Glutamatergic neuron (in vitro differentiated cells): ENCODE data around the gene PEX11B. TPM values are rescaled to one million over a fixed set of nuclear protein-coding genes. Genes with fewer than 3 reads are reported as not detected.

Experiments
- DNase-seq: peaks from one replicate; pipeline ENCODE4 v3.0.0; 2022
- H3K27ac Mint-ChIP-seq: one replicate; pipeline ENCODE4 v1.8.0; 2020; ENCODE audit warnings: mild to moderate bottlenecking, mixed read lengths, inconsistent platforms; ENCODE audit not compliant: unreplicated experiment
- H3K27me3 Mint-ChIP-seq: one replicate; pipeline ENCODE4 v1.8.0; 2020; ENCODE audit warnings: mild to moderate bottlenecking, moderate library complexity, mixed read lengths, inconsistent platforms; ENCODE audit not compliant: unreplicated experiment
- H3K36me3 Mint-ChIP-seq: one replicate; pipeline ENCODE4 v1.8.0; 2020; ENCODE audit warnings: mild to moderate bottlenecking, mixed read lengths, inconsistent platforms; ENCODE audit not compliant: unreplicated experiment
- H3K4me1 Mint-ChIP-seq: one replicate; pipeline ENCODE4 v1.8.0; 2020; ENCODE audit warnings: mild to moderate bottlenecking, low read depth, mixed read lengths, inconsistent platforms; ENCODE audit not compliant: unreplicated experiment
- H3K4me3 Mint-ChIP-seq: one replicate; pipeline ENCODE4 v1.8.0; 2020; ENCODE audit warnings: mild to moderate bottlenecking, mixed read lengths, inconsistent platforms; ENCODE audit not compliant: unreplicated experiment
- H3K9me3 Mint-ChIP-seq: one replicate; pipeline ENCODE4 v1.8.0; 2020; ENCODE audit warnings: mild to moderate bottlenecking, moderate library complexity, mixed read lengths, inconsistent platforms; ENCODE audit not compliant: unreplicated experiment
- CTCF ChIP-seq: fragments of 200-600 bp; sonication (generic); IDR thresholded peaks from one replicate; pipeline ENCODE4 v1.5.0; 2021; ENCODE audit not compliant: partially characterized antibody, unreplicated experiment
- total RNA-seq: library from RNA; stranded (reverse); fragmentation: NEBNext Ultra II Directional; extraction: Animal tissue kit (Norgen Biotek cat#: 25700); gene quantifications from one replicate; pipeline ENCODE4 v1.2.1, GENCODE V29; 2021; ENCODE audit not compliant: unreplicated experiment

Gene PEX11B
- total RNA-seq, 1 donor from 2014 or later, result 24.7 TPM

- Mint-ChIP-seq H3K4me3 (no peak overlapping the region), H3K4me1 (no peaks in the 10 kb centered on the region), H3K27me3 (peaks cover 6% of the 10 kb centered on the region), H3K9me3 (no peaks in the 10 kb centered on the region), H3K36me3 (no peaks in the 10 kb centered on the region), H3K27ac (no peak overlapping the region)
- no peak for TF ChIP-seq CTCF
- no peak for DNase-seq
Measured at GRCh38 chr1:145863282-145864018, 55.1 kb downstream of the PEX11B start.

Other genes starting within 250 kb of the PEX11B start
- gene PDZK1, start 211.3 kb downstream of the PEX11B start, total RNA-seq, result 1.7 TPM
- not detected for gene CD160, start 199.2 kb downstream of the PEX11B start, total RNA-seq
- 20.5 TPM for gene RNF115, start 94.6 kb downstream of the PEX11B start, total RNA-seq
- gene POLR3C, start 94.5 kb downstream of the PEX11B start, total RNA-seq, result 43.4 TPM
- gene NUDT17, start 73.1 kb downstream of the PEX11B start, total RNA-seq, result 2.4 TPM
- gene PIAS3, start 59.6 kb downstream of the PEX11B start, total RNA-seq, result 20.3 TPM
- 2.1 TPM for gene ANKRD35, start 32.9 kb downstream of the PEX11B start, total RNA-seq
- 1.1 TPM for gene ITGA10, start 8.7 kb downstream of the PEX11B start, total RNA-seq
- 206 TPM for gene RBM8A, start 8.8 kb upstream of the PEX11B start, total RNA-seq
- 20.3 TPM for gene LIX1L, start 39.3 kb upstream of the PEX11B start, total RNA-seq
- gene ANKRD34A, start 45.9 kb upstream of the PEX11B start, total RNA-seq, result 0.59 TPM
- gene POLR3GL, start 46.0 kb upstream of the PEX11B start, total RNA-seq, result 13.2 TPM
- gene TXNIP, start 77.9 kb upstream of the PEX11B start, total RNA-seq, result 126 TPM
- not detected for gene HJV, start 103.0 kb upstream of the PEX11B start, total RNA-seq
- 0.25 TPM for gene NBPF10, start 226.1 kb upstream of the PEX11B start, total RNA-seq